ENCODE results near the gene MRPS10.

Gene MRPS10

GRCh38 chr6:42158011-42158410, 59.6 kb downstream of the MRPS10 start:
- DNase-seq (ENCODE audit: low read depth): no peak
- no peak for TF ChIP-seq CTCF (IDR thresholded peaks at IDR 0.05; ENCODE audit: low read depth, low read length, missing control alignments)
- H3K4me3 ChIP-seq (ENCODE audit: low read depth, low read length): no peak overlapping the region

Data from GM12864 (cell line).